Uterus (tissue), 2 donors: ENCODE results near the gene GSX1.

Source experiments
- CTCF ChIP-seq, 4 experiments: fragments of 200-600 bp in 2 of 4; fragments of 450-650 bp in 2 of 4; sonication (generic) in 2 of 4; IDR thresholded peaks; one replicate each; pipeline ENCODE4 v1.5.1; 2016 to 2019; ENCODE audit warnings: antibody characterized with exemption in 4 of 4, mild to moderate bottlenecking in 2 of 4, moderate library complexity in 1 of 4
- POLR2A ChIP-seq, 2 donors: fragments of 450-650 bp; IDR thresholded peaks; one replicate each; pipeline ENCODE4 v1.6.1; 2016; ENCODE audit warnings: antibody characterized with exemption in 2 of 2, mild to moderate bottlenecking in 1 of 2, moderate library complexity in 1 of 2

GRCh38 chr13:27825072-27825471 is 32.8 kb downstream of the GSX1 start:
- TF ChIP-seq CTCF (IDR thresholded peaks at IDR 0.05) (no peak), POLR2A (IDR thresholded peaks at IDR 0.05) (no peak)
